Measurements from ENCODE around the gene NR6A1.

Gene NR6A1

GRCh38 chr9:124765439-124765835 lies 5.7 kb downstream of the NR6A1 start:
- no peak for TF ChIP-seq CTCF (IDR thresholded peaks at IDR 0.05; ENCODE audit: low read depth, low read length)
- no peak overlapping the region for H3K4me3 ChIP-seq (ENCODE audit: low read depth, low read length)

- no peak for TF ChIP-seq CTCF (IDR thresholded peaks at IDR 0.05; ENCODE audit: low read depth, low read length)
- H3K4me3 ChIP-seq (ENCODE audit: low read depth, low read length): no peak overlapping the region
Observed at GRCh38 chr9:124764774-124765438, 6.2 kb downstream of the NR6A1 start.

GRCh38 chr9:124762633-124763032 lies 8.5 kb downstream of the NR6A1 start:
- no peak overlapping the region for H3K4me3 ChIP-seq (ENCODE audit: low read depth, low read length)
- no peak for TF ChIP-seq CTCF (IDR thresholded peaks at IDR 0.05; ENCODE audit: low read depth, low read length)

GRCh38 chr9:124761710-124762109 lies 9.4 kb downstream of the NR6A1 start:
- no peak for TF ChIP-seq CTCF (IDR thresholded peaks at IDR 0.05; ENCODE audit: low read depth, low read length)
- H3K4me3 ChIP-seq (ENCODE audit: low read depth, low read length): no peak overlapping the region

- no peak overlapping the region for H3K4me3 ChIP-seq (ENCODE audit: low read depth, low read length)
- no peak for TF ChIP-seq CTCF (IDR thresholded peaks at IDR 0.05; ENCODE audit: low read depth, low read length)
Observed at GRCh38 chr9:124761196-124761595, 9.9 kb downstream of the NR6A1 start.

- no peak for TF ChIP-seq CTCF (IDR thresholded peaks at IDR 0.05; ENCODE audit: low read depth, low read length)
- H3K4me3 ChIP-seq (ENCODE audit: low read depth, low read length): no peak overlapping the region
Observed at GRCh38 chr9:124760719-124761118, 10.4 kb downstream of the NR6A1 start.

GRCh38 chr9:124759327-124759726 lies 11.8 kb downstream of the NR6A1 start:
- no peak for TF ChIP-seq CTCF (IDR thresholded peaks at IDR 0.05; ENCODE audit: low read depth, low read length)
- no peak overlapping the region for H3K4me3 ChIP-seq (ENCODE audit: low read depth, low read length)
